GM19452 (cell line): Measurements from ENCODE around the gene REEP2.

Experiments
- ATAC-seq: cut with Tn5 transposase; IDR thresholded peaks from one replicate; pipeline ENCODE4 v1.9.1; 2021; ENCODE audit not compliant: unreplicated experiment

REEP2 gene

DNA sequence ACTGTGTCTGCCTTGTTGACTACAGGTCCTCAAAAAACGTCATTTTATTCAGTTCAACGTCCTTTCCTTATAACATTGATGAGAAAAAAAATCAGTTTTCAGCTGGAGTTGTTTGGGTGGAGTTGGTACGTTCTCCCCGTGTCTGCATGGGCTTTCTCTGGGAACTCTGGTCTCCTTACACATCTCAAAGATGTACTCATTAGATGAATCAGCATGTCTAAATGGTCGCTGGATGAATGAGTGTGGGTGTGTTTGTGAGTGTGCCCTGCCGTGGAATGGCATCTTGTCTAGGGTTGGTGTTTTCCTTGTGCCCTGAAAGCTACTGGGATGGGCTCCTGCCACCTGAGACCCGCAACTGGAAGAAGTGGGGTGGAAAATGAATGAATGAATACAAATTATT lies 56.5 kb downstream of the REEP2 start:
- ATAC-seq = no peak
